Stomach (tissue), 4 donors: Measurements from ENCODE around the gene DDX25.

Source experiments
- CTCF ChIP-seq, 7 experiments: fragments of 450-650 bp in 4 of 7; fragments of 200-600 bp in 3 of 7; sonication (generic) in 3 of 7; IDR thresholded peaks; one replicate each; pipeline ENCODE4 v1.5.1; 2016 to 2019; ENCODE audit warnings: antibody characterized with exemption in 7 of 7, control low read depth in 2 of 7, mild to moderate bottlenecking in 1 of 7
- POLR2A ChIP-seq, 4 donors: fragments of 450-650 bp; IDR thresholded peaks; one replicate each; pipeline ENCODE4 v1.6.1; 2016; ENCODE audit warnings: antibody characterized with exemption in 4 of 4, control low read depth in 2 of 4, mild to moderate bottlenecking in 1 of 4, moderate library complexity in 1 of 4

DNA sequence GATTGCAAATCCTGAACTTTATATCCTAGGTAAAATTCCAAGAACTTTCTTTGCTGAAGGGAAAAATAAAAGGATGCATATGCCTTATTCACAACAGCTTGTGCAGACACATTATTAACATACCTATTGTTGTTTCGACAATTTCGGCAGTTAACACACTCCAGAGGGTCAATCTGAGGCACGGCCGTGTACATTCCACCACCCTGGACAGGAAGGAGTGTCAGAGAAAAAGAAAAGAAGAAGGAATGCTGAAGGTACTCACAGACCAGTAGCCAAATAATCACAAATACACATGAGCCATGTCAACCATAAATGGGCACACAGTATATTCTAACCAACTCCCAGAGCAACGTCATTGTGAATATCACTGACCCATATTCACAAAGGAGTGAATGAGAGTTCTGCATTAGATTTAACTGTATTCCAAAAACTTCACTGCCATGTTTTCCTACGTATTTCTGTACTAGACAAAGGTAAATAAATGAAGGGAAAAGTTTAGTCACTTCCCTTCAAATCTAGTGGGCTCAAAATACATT lies 73.9 kb downstream of the DDX25 start:
- TF ChIP-seq CTCF (IDR thresholded peaks at IDR 0.05): no peak
- no peak for TF ChIP-seq POLR2A (IDR thresholded peaks at IDR 0.05)
